Measurements from ENCODE around the gene PAQR3. TPM values are rescaled to one million over a fixed set of nuclear protein-coding genes. Genes with fewer than 3 reads are reported as not detected.

Gene PAQR3
- total and polyA plus RNA-seq, 2 of the 4 experiments (the other 2 are of a cell fraction), result 11.5 to 11.8 TPM

DNA sequence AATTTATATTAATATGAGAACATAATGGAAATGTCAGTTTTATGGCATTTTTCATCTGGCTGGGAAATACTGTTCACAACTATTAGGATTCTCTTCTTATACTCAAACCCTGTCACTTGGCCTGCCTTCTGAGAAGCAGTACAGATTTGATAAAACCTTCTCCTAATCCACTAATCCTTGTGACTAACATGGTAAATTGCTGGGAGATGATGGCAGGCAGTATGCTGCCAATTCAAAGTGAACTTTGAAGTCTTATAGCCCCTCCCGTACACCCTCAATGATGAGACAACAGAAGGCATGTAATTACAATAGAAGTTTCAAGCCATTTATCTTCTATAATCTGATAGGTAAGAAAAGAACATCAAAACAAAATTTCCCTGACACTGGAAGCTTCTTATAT lies 36.9 kb downstream of the PAQR3 start:
- Histone ChIP-seq H3K14ac (replicated peaks; ENCODE audit: low read depth, low read length) (no peak overlapping the region), H2AK9ac (replicated peaks; ENCODE audit: low read depth, low read length, poor library complexity) (no peak overlapping the region), H3K23ac (ENCODE audit: low read depth, low read length) (no peak overlapping the region), H3K9me3 (ENCODE audit: control insufficient read depth, insufficient read depth, low read length) (no peaks in the 10 kb centered on the region), H2BK15ac (ENCODE audit: low read depth, low read length) (no peak overlapping the region), H4K91ac (ENCODE audit: insufficient read depth, low read depth, low read length) (no peak overlapping the region), H3K9ac (ENCODE audit: low read depth, low read length) (no peak overlapping the region), H2BK20ac (ENCODE audit: low read depth, low read length) (no peak overlapping the region), H3K4me1 (ENCODE audit: control insufficient read depth, insufficient read depth, low read length) (no peaks in the 10 kb centered on the region), H3K9me1 (ENCODE audit: insufficient read depth, low read length) (no peaks in the 10 kb centered on the region), H3K4me3 (ENCODE audit: insufficient read depth, low read depth, low read length) (no peak overlapping the region), H3K4ac (ENCODE audit: low read depth, low read length) (no peak overlapping the region), H3K56ac (ENCODE audit: extremely low read depth, insufficient read depth, low read length) (no peak overlapping the region), H3K4me2 (ENCODE audit: low read depth, low read length) (no peak overlapping the region), H4K20me1 (ENCODE audit: insufficient read depth, low read length) (no peaks in the 10 kb centered on the region), H3K79me1 (ENCODE audit: low read depth in 1 of 2, low read length in 2 of 2) (no peaks in the 10 kb centered on the region), H4K8ac (ENCODE audit: low read depth in 2 of 2, low read length in 2 of 2) (no peak overlapping the region), H2BK5ac (ENCODE audit: low read depth, low read length, poor library complexity, severe bottlenecking) (no peak overlapping the region), H2AK5ac (ENCODE audit: low read depth, low read length) (no peak overlapping the region), H3K18ac (ENCODE audit: low read depth, low read length) (no peak overlapping the region), H4K5ac (ENCODE audit: low read depth, low read length) (no peak overlapping the region), H2BK120ac (ENCODE audit: low read depth, low read length) (no peak overlapping the region), H3K27me3 (ENCODE audit: control insufficient read depth, insufficient read depth, low read length) (no peaks in the 10 kb centered on the region), H2AFZ (replicated peaks; ENCODE audit: low read length, poor library complexity) (no peak overlapping the region), H3K36me3 (ENCODE audit: control insufficient read depth, insufficient read depth, low read length) (peaks cover 2% of the 10 kb centered on the region), H3K27ac (ENCODE audit: insufficient read depth, low read length) (no peak overlapping the region)
- BruUV-seq (replicated peaks), result no TSS peak
- in situ Hi-C loops (cut with MboI; ENCODE audit: low sequenced_read_pairs), result no loop called here
- ChIA-PET POLR2A (ENCODE audit: unreplicated experiment) (no interaction called here), CTCF (no interaction called here)
- ATAC-seq (ENCODE audit: low read depth), result no peak
- no CpG with 5 or more reads among the region's 1 CpG for WGBS, 2 experiments (ENCODE audit: extremely low coverage in 2 of 2, insufficient read length in 1 of 2)
- TF ChIP-seq CTCF (conservative IDR thresholded peaks at IDR 0.05; ENCODE audit: low read depth, low read length) (no peak), CEBPB (IDR thresholded peaks at IDR 0.05; ENCODE audit: low read depth, low read length) (no peak), POLR2A (IDR thresholded peaks at IDR 0.05; ENCODE audit: low read depth, low read length) (no peak), SMC3 (IDR thresholded peaks at IDR 0.05; ENCODE audit: low read depth, low read length) (no peak), BHLHE40 (IDR thresholded peaks at IDR 0.05; ENCODE audit: low read depth, low read length) (no peak), ELK1 (IDR thresholded peaks at IDR 0.05; ENCODE audit: borderline replicate concordance, low read depth, low read length) (no peak), NFE2L2 (IDR thresholded peaks at IDR 0.05; ENCODE audit: low read depth, low read length) (no peak), MXI1 (IDR thresholded peaks at IDR 0.05; ENCODE audit: borderline replicate concordance, low read depth, low read length) (no peak), MAFK (IDR thresholded peaks at IDR 0.05; ENCODE audit: low read depth, low read length) (no peak)
- no peak for DNase-seq
- dilution Hi-C loops (cut with HindIII; ENCODE audit: low sequenced_read_pairs, unreplicated experiment), result no loop called here
- intact Hi-C loops (cut with micrococcal nuclease), result no loop called here

Data from IMR-90 (cell line).